Activated CD4-positive, alpha-beta T cell treated with anti-CD3 and anti-CD28 coated beads, Interleukin-2, amount 50 U/mL, for 48 hours (primary cell): ENCODE measurements around the gene HOMER1.

Experiments used
- DNase-seq, 2 experiments: peaks; one replicate each; pipeline ENCODE4 v3.0.0-alpha.2; 2020

The HOMER1 gene

GRCh38 chr5:79487251-79487650, 26.7 kb downstream of the HOMER1 start:
- no peak for DNase-seq

GRCh38 chr5:79486116-79486515, 27.8 kb downstream of the HOMER1 start:
- no peak for DNase-seq

DNA sequence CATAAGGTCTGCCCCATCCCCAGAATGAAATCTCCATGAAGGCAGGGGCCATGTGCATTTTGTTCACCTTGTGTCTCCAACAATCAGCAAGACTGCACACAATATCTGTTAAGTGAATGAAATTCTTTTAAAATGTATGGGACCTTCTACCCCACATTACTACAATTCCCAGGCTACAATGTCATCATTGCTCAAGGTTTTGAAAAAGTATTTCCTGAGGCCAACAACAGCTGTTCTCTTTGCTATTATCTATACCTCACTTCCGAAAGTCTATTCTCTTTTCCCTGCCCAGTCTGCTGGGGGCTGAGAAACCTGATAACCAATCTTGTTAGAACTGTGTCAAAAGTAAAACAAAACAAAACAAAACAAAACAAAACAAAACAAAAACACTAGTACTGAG, 29.2 kb downstream of the HOMER1 start:
- DNase-seq, result no peak

- no peak for DNase-seq
These were observed 32.4 kb downstream of the HOMER1 start for GRCh38 chr5:79481574-79481973.

- DNase-seq, result no peak
These were observed 32.9 kb downstream of the HOMER1 start for GRCh38 chr5:79480991-79481390.

DNA sequence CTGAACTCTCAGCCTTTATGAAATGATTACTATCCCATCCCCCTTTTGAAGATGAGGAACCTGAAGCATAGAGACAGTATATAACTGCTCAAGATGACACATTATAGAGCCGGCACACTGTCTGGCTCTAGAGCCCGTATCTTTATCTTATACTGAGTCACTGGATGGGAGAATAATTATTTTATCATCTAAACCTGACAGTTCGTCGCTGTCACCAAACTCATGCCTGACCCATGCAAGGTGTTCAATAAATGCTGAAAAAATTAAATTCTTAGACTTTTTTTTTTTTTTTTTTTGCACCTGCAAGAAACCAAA, 38.8 kb downstream of the HOMER1 start:
- DNase-seq, result no peak

DNA sequence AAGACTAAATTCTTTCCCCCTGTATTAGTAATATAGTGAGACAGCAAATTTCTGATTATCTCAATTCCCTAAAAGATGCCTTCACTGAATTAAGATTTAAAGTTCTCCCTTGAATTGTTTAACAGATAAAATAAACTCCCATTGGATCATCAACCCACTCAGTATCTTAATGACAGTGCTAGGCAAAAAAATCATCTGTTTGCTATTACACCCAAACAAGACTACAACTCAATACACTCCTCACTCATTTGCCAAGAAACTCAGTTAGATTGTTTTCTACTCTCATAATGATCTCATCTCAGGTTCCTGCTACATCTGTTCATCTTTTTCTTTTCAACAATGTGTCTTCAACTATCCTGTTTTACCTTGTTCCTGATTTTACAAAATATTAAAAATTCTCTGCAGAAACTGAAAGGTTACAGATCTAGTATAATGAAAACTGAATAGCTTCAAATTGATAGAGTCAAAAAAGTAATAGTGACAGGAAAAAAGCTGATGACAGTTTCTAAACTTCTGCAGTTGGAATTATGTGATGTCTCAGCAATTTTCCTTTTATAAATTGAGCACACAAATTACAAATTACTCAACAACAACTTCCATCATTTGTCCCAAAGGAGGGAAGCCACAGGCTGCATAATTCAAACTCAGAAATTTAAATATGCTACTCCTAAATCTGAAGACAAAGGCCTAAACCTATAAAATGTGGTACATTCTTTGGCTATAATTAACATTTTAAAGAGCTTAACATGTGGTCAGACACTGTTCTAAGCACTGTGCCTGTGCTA, 39.4 kb downstream of the HOMER1 start:
- DNase-seq, result no peak

DNA sequence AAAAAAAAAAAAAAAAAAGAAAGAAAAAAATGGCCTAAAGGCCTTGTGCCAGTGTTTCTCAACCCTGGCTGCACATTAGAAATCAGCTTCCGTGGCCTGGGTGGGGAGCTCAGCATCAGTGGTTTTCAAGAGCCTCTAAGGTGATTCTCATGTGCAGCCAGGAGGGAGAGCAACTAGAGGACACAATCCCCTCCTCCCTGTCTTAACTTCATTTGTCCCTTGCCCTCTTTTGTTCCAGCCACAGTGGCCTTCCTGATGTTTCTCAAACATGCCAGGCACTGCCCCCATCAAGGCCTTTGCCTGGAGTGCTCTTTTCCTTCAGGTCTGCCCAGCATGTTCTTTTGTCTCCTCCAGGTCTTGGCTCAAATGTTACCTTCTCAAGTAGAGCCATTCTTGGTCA, 42.4 kb downstream of the HOMER1 start:
- DNase-seq, result no peak

- DNase-seq, result no peak
These were observed 49.1 kb downstream of the HOMER1 start for GRCh38 chr5:79464695-79465332.

- DNase-seq, result no peak
These were observed 49.7 kb downstream of the HOMER1 start for GRCh38 chr5:79464278-79464677.

DNA sequence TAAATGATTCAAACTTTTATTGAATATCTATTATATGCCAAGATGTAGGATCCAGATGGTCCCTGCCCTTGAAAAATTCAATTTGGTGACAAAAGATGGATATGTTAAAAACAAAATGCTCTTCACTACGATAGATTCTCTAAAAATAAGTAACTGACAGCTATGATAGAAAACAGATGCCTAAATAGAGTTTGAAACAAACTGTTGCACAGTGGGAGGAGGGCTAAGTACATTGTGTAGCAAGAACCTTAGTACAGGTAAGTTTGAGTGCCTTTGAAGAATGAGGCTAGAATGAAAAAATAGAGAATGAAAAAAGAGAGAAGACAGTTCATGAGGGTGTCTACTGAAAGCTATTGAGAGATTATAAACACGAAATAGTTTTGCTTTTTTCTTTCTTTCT, 54.3 kb downstream of the HOMER1 start:
- no peak for DNase-seq

DNA sequence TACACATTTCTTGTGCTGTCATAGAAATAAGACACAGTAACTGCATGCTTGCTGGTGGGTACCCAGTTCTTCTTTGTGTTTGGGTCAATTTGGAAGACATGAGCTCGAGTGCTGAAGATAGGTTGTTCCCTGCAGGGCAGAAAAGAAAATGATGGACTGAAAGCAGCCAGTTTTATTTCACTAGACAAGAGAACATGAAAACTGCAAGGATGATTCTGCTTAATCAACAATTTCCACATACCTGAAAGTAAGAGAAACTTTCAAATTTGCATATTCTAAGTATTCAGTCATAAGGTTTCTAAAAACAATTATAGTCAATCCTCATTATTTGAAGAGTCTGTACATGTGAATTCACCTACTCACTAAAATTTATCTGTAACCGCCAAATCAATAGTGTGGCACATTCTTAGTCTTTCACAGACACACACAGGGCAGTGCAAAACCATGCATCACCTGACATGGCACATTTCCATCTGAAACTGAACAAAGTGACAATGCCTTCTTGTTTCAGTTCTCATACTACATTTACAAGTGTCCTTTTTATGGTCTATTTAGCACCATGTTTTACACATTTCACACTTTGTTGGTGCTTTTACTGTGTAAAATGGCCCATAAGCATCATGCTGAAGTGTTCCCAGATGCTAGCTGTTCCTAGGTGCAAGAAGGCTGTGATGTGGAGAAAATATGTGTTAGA, 56.9 kb downstream of the HOMER1 start:
- DNase-seq, result no peak

GRCh38 chr5:79456400-79456799, 57.5 kb downstream of the HOMER1 start:
- no peak for DNase-seq

- no peak for DNase-seq
These were observed 59.9 kb downstream of the HOMER1 start for GRCh38 chr5:79454043-79454442.

DNA sequence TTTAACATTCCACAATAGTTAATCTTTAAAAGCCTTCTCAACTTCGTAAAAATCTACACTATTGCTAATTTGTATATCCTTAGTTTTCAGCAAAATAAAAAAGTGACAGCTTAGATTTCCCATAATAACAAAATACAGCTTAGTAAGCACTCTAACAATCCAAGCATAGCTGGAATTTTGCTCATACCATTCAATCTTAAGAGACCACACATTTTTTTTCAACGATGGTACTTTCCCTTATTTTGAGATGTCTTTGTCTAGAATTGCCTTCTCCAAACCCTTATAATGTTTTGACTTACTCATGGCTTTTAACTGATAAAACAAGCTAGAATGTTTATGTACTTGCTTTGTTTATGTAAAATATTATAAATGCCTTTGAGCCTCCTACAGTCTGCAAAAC, 65.6 kb downstream of the HOMER1 start:
- DNase-seq, result no peak

DNA sequence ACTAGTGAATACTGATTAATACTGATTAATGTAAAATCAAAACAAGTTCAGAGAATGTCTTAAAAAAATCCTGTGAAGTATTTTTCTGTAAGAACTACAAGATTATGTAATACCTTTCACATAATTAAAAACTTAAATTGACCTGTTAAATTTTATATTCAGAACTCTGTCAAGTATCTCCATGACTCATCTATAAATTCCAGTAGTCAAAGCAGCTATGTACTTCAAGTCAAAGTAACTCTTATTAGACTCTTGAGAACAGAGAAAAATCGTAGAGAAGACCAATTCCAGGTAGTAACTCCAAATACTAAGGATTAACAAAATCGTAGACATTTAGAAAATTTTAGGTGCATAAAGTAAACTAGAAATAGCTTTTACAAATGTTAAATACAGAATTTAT, 77.1 kb downstream of the HOMER1 start:
- no peak for DNase-seq

- no peak for DNase-seq
These were observed 77.7 kb downstream of the HOMER1 start for GRCh38 chr5:79436224-79436623.

GRCh38 chr5:79430196-79430595, 83.7 kb downstream of the HOMER1 start:
- no peak for DNase-seq

- no peak for DNase-seq
These were observed 90.6 kb downstream of the HOMER1 start for GRCh38 chr5:79423296-79423695.

GRCh38 chr5:79420248-79420647, 93.7 kb downstream of the HOMER1 start:
- no peak for DNase-seq

- no peak for DNase-seq
These were observed 95.7 kb downstream of the HOMER1 start for GRCh38 chr5:79418276-79418675.

DNA sequence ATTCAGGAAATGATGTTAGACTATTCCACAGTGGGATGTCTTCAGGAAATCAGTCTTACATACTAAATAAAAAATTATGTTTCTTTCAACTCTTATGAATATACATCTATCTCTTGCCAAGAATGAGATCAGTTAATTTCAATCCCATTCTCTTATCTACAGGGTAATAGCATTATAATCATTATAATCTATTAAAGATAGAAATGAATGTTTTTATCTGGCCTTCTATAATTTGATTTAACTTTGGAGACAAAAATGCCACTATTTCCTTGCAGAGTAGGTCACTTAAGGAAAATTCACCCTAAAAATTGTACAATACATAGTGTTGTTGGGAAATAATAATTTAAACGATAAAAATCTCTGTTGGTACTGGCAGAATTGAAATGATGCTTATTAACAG, 96.4 kb downstream of the HOMER1 start:
- DNase-seq, result no peak

GRCh38 chr5:79416499-79416898, 97.4 kb downstream of the HOMER1 start:
- DNase-seq, result no peak

- no peak for DNase-seq
These were observed 100.8 kb downstream of the HOMER1 start for GRCh38 chr5:79413112-79413511.
